ES-I3 (cell line): Measurements from ENCODE around the gene LRPAP1.
"Not testable (repeated sequence)": the region's sequence is repeated elsewhere in the genome, so short reads cannot be mapped to it uniquely, and the experiment has no call there.

ENCODE experiments used
- H3K36me3 ChIP-seq: 2 replicates; pipeline ENCODE4 v1.6.1; 2013; ENCODE audit warnings: mild to moderate bottlenecking, low read length, control low read depth, moderate library complexity; ENCODE audit not compliant: insufficient read depth
- H3K4me1 ChIP-seq: 2 replicates; pipeline ENCODE4 v1.6.1; 2013; ENCODE audit warnings: mild to moderate bottlenecking, control low read depth, low read length; ENCODE audit not compliant: insufficient read depth
- H3K9ac ChIP-seq: 2 replicates; pipeline ENCODE4 v1.6.1; 2013; ENCODE audit warnings: low read depth, mild to moderate bottlenecking, low read length, moderate library complexity
- H3K9me3 ChIP-seq: 2 replicates; pipeline ENCODE4 v1.6.1; 2013; ENCODE audit warnings: mild to moderate bottlenecking, low read length, moderate library complexity; ENCODE audit not compliant: control insufficient read depth, insufficient read depth

Gene LRPAP1

DNA sequence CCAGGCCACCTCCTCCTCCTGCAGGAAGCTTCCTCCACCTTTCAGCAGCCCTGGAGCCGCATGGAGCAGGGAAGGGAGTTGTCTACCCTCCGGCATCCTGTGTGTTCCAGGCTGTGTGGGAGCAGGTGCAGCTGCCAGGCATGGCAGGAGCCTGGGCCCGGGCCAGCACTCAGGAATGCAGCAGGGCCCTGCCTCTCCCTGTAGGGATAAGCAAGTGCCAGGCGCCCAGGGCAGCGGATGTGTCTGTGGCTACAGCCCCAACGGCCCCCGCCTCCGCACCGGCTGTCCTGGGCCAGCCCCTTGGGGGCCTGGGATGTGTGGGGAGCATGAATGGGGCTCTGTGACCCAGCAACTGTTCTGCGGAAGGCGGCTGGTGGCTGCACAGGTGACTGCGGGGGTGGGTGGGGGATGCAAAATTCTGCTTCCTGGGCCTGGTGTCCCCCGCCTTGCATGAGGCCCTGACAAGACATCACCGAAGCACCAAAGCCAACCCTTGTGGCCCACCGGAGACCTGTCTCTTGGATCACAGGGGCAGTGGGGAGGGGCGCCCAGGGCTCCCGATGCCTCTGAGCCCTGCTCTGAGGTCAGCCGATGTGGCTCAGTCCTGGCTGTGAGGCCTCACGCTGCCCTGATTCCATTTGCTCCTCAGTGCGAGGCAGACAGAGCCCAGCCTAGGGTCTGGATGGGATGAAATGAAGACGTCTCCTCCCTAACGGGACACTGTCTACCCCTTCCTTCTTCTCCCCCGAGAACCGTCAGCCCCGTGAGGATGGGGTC is 70.5 kb downstream of the LRPAP1 start:
- no peak overlapping the region for H3K9ac ChIP-seq
- no peaks in the 10 kb centered on the region for H3K36me3 ChIP-seq
- H3K4me1 ChIP-seq = no peaks in the 10 kb centered on the region
- H3K9me3 ChIP-seq = no peaks in the 10 kb centered on the region

GRCh38 chr4:3460926-3461325 is 71.3 kb downstream of the LRPAP1 start:
- Histone ChIP-seq H3K9ac (no peak overlapping the region), H3K9me3 (no peaks in the 10 kb centered on the region), H3K36me3 (no peaks in the 10 kb centered on the region), H3K4me1 (no peaks in the 10 kb centered on the region)

GRCh38 chr4:3459156-3459555 is 73.1 kb downstream of the LRPAP1 start:
- H3K36me3 ChIP-seq, H3K9ac ChIP-seq, H3K9me3 ChIP-seq, H3K4me1 ChIP-seq: not testable (repeated sequence)

GRCh38 chr4:3458371-3458770 is 73.9 kb downstream of the LRPAP1 start:
- H3K9me3 ChIP-seq = no peaks in the 10 kb centered on the region
- no peak overlapping the region for H3K9ac ChIP-seq
- H3K36me3 ChIP-seq = no peaks in the 10 kb centered on the region
- no peaks in the 10 kb centered on the region for H3K4me1 ChIP-seq

DNA sequence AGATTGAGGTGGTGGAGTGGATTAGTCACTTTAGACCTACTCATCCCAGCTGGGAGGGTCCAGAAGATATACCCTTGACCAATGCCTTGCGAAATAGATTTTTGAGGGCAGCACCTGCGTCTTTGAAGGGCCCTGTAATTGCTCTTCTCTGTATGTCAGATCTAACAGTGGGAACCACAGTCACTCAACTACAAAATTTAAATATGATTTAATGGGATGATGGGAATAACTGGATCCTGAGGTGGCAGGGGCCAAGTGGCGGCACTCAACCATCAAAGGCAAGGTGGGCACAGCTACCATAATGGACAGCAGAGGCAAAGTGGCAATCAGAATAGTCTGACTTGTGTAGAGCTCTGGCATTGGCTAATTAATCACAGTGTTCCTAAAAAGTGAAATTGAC is 76.6 kb downstream of the LRPAP1 start:
- not testable (repeated sequence) for H3K4me1 ChIP-seq, H3K9me3 ChIP-seq, H3K36me3 ChIP-seq, H3K9ac ChIP-seq
